MCF 10A (cell line): Measurements from ENCODE around the gene CTU2. TPM values are rescaled to one million over a fixed set of nuclear protein-coding genes. Genes with fewer than 3 reads are reported as not detected.
A peak's percentile ranks its signal among the peaks of the same experiment; 100 is the strongest.

ENCODE experiments used
- BruUV-seq: library from RNA; stranded (reverse); fragments of 400-500 nt; replicated peaks from 2 replicates; lab custom pipeline; 2021; lab: Mats Ljungman, UMichigan
- CTCF ChIA-PET: fragments of 300-600 bp; sonication (Branson Sonifier 250); formaldehyde crosslinking; extraction: SDS; loops from one replicate; lab custom pipeline; 2021; ENCODE audit warnings: antibody characterized with exemption, inconsistent platforms; lab: Yijun Ruan, JAX
- POLR2A ChIA-PET: fragments of 300-600, 350-650 bp; sonication (Branson Sonifier 250); formaldehyde crosslinking; extraction: SDS; loops from one replicate; lab custom pipeline; 2020; ENCODE audit warnings: antibody characterized with exemption, inconsistent platforms; lab: Yijun Ruan, JAX
- DNase-seq: peaks from one replicate; pipeline ENCODE4 v3.0.0-alpha.2; 2018; ENCODE audit not compliant: unreplicated experiment
- H3K27ac Mint-ChIP-seq: one replicate; pipeline ENCODE4 v1.8.0; 2022; ENCODE audit warnings: mild to moderate bottlenecking, low read depth, mixed read lengths; ENCODE audit not compliant: unreplicated experiment
- H3K27me3 Mint-ChIP-seq: one replicate; pipeline ENCODE4 v1.8.0; 2022; ENCODE audit warnings: mixed read lengths; ENCODE audit not compliant: insufficient read depth, unreplicated experiment
- H3K36me3 Mint-ChIP-seq: one replicate; pipeline ENCODE4 v1.8.0; 2022; ENCODE audit warnings: mild to moderate bottlenecking, moderate library complexity, mixed read lengths; ENCODE audit not compliant: insufficient read depth, unreplicated experiment
- H3K4me1 Mint-ChIP-seq: one replicate; pipeline ENCODE4 v1.8.0; 2022; ENCODE audit warnings: mixed read lengths; ENCODE audit not compliant: insufficient read depth, unreplicated experiment
- H3K4me3 Mint-ChIP-seq: one replicate; pipeline ENCODE4 v1.8.0; 2022; ENCODE audit warnings: mild to moderate bottlenecking, moderate library complexity, mixed read lengths; ENCODE audit not compliant: unreplicated experiment
- H3K9me3 Mint-ChIP-seq: one replicate; pipeline ENCODE4 v1.8.0; 2022; ENCODE audit warnings: mixed read lengths; ENCODE audit not compliant: unreplicated experiment
- intact Hi-C: fragments of 100-400 bp; cut with micrococcal nuclease; formaldehyde crosslinking; loops from 2 replicates; pipeline ENCODE4 v1.14.1; 2022
- total RNA-seq: library from RNA; stranded (reverse); gene quantifications from 2 replicates; pipeline ENCODE4 v1.2.3, GENCODE V29; 2022
- TF ChIP-seq, protein P1 (sequence below): fragments of 200-600 bp; IDR thresholded peaks from one replicate; pipeline ENCODE4 v1.8.0; 2022; ENCODE audit warnings: antibody characterized with exemption, mild to moderate bottlenecking; ENCODE audit not compliant: unreplicated experiment

CTU2 gene
- total RNA-seq, 1 experiment from 2014 or later: 40.8 TPM

GRCh38 chr16:88702371-88703210, 3.7 kb upstream of the CTU2 start:
- H3K4me3 Mint-ChIP-seq: no peak overlapping the region
- no peaks in the 10 kb centered on the region for H3K27me3 Mint-ChIP-seq
- CTCF ChIA-PET: interaction anchor here (0.6 to 1.2 kb wide), 3 partner anchors 34 to 460 kb away, joined by 4 to 6 read pairs (median 4); no protein-coding TSS in a partner anchor
- H3K27ac Mint-ChIP-seq: no peak overlapping the region
- no TSS peak for BruUV-seq
- TF ChIP-seq, protein P1, sequence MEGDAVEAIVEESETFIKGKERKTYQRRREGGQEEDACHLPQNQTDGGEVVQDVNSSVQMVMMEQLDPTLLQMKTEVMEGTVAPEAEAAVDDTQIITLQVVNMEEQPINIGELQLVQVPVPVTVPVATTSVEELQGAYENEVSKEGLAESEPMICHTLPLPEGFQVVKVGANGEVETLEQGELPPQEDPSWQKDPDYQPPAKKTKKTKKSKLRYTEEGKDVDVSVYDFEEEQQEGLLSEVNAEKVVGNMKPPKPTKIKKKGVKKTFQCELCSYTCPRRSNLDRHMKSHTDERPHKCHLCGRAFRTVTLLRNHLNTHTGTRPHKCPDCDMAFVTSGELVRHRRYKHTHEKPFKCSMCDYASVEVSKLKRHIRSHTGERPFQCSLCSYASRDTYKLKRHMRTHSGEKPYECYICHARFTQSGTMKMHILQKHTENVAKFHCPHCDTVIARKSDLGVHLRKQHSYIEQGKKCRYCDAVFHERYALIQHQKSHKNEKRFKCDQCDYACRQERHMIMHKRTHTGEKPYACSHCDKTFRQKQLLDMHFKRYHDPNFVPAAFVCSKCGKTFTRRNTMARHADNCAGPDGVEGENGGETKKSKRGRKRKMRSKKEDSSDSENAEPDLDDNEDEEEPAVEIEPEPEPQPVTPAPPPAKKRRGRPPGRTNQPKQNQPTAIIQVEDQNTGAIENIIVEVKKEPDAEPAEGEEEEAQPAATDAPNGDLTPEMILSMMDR: no peak
- peaks cover 13% of the 10 kb centered on the region for H3K4me1 Mint-ChIP-seq
- no peaks in the 10 kb centered on the region for H3K9me3 Mint-ChIP-seq
- DNase-seq: no peak
- intact Hi-C loops: no loop called here
- POLR2A ChIA-PET: interaction anchor here (0.5 kb wide), 1 partner anchor 507 kb away, joined by 3 read pairs; no protein-coding TSS in a partner anchor
- H3K36me3 Mint-ChIP-seq: peaks cover 10% of the 10 kb centered on the region

- CTCF ChIA-PET: interaction anchor here (1.2 kb wide), 1 partner anchor 33 kb away, joined by 6 read pairs; no protein-coding TSS in a partner anchor
- intact Hi-C loops: no loop called here
- peaks cover 14% of the 10 kb centered on the region for H3K4me1 Mint-ChIP-seq
- BruUV-seq: no TSS peak
- TF ChIP-seq, protein P1: no peak
- no peaks in the 10 kb centered on the region for H3K9me3 Mint-ChIP-seq
- no peak for DNase-seq
- H3K27me3 Mint-ChIP-seq: no peaks in the 10 kb centered on the region
- peaks cover 10% of the 10 kb centered on the region for H3K36me3 Mint-ChIP-seq
- no peak overlapping the region for H3K27ac Mint-ChIP-seq
- peak overlapping the region; percentile 3 for H3K4me3 Mint-ChIP-seq
- POLR2A ChIA-PET: interaction anchor here (1.7 kb wide), 1 partner anchor 16 kb away, joined by 4 read pairs; no protein-coding TSS in a partner anchor
Measured at GRCh38 chr16:88703486-88704309, 2.6 kb upstream of the CTU2 start.

- intact Hi-C loops: no loop called here
- Mint-ChIP-seq H3K27ac (no peak overlapping the region), H3K9me3 (no peaks in the 10 kb centered on the region), H3K27me3 (no peaks in the 10 kb centered on the region), H3K4me3 (peak overlapping the region; percentile 75), H3K36me3 (peaks cover 9% of the 10 kb centered on the region), H3K4me1 (peaks cover 14% of the 10 kb centered on the region)
- TF ChIP-seq, protein P1: no peak
- CTCF ChIA-PET: interaction anchor here (0.5 to 1.3 kb wide), 3 partner anchors 32 to 1391 kb away, joined by 3 read pairs; no protein-coding TSS in a partner anchor
- TSS peak; percentile 42 for BruUV-seq
- POLR2A ChIA-PET: interaction anchor here (0.6 to 2.6 kb wide), 8 partner anchors 9 to 1212 kb away, joined by 3 to 12 read pairs (median 4); partner anchors contain the start of gene ZC3H18
- DNase-seq: no peak
Measured at GRCh38 chr16:88705076-88705684, 1.1 kb upstream of the CTU2 start.
